Smooth muscle cell (in vitro differentiated cells): ENCODE measurements around the gene FANCC. TPM values are rescaled to one million over a fixed set of nuclear protein-coding genes. Genes with fewer than 3 reads are reported as not detected.

Experiments
- DNase-seq: peaks from one replicate; lab custom pipeline; 2025; ENCODE audit not compliant: unreplicated experiment; lab: John Stamatoyannopoulos, UW
- H2AFZ ChIP-seq: fragments of 200-600 bp; sonication (generic); 2 replicates; pipeline ENCODE4 v1.6.0; 2016; ENCODE audit warnings: antibody characterized with exemption, low read depth, mild to moderate bottlenecking
- H3F3A ChIP-seq: fragments of 200-600 bp; sonication (generic); 2 replicates; pipeline ENCODE4 v1.6.0; 2017; ENCODE audit warnings: antibody characterized with exemption, low read depth
- H3K27ac ChIP-seq: fragments of 200-600 bp; sonication (generic); 2 replicates; pipeline ENCODE4 v1.5.1; 2016; ENCODE audit warnings: low read depth, mild to moderate bottlenecking
- H3K27me3 ChIP-seq: fragments of 200-600 bp; sonication (generic); 2 replicates; pipeline ENCODE4 v1.6.1; 2016; ENCODE audit warnings: low read depth, mild to moderate bottlenecking
- H3K36me3 ChIP-seq: fragments of 200-600 bp; sonication (generic); 2 replicates; pipeline ENCODE4 v1.5.1; 2016; ENCODE audit warnings: low read depth
- H3K4me1 ChIP-seq: fragments of 200-600 bp; sonication (generic); 2 replicates; pipeline ENCODE4 v1.5.1; 2016; ENCODE audit warnings: low read depth
- H3K4me2 ChIP-seq: fragments of 200-600 bp; sonication (generic); 2 replicates; pipeline ENCODE4 v1.6.0; 2016; ENCODE audit warnings: mild to moderate bottlenecking
- H3K4me3 ChIP-seq: fragments of 200-600 bp; sonication (generic); 2 replicates; pipeline ENCODE4 v1.5.1; 2016; ENCODE audit warnings: mild to moderate bottlenecking
- H3K79me2 ChIP-seq: fragments of 200-600 bp; sonication (generic); 2 replicates; pipeline ENCODE4 v1.6.0; 2016; ENCODE audit warnings: low read depth, mild to moderate bottlenecking
- H3K9ac ChIP-seq: fragments of 200-600 bp; sonication (generic); 2 replicates; pipeline ENCODE4 v1.6.0; 2016; ENCODE audit warnings: low read depth
- H3K9me3 ChIP-seq: fragments of 200-600 bp; sonication (generic); replicated peaks from 2 replicates; pipeline ENCODE4 v1.5.1; 2016; ENCODE audit warnings: low read depth
- H4K20me1 ChIP-seq: fragments of 200-600 bp; sonication (generic); 2 replicates; pipeline ENCODE4 v1.6.0; 2016; ENCODE audit warnings: low read depth
- CTCF ChIP-seq: fragments of 200-600 bp; sonication (generic); IDR thresholded peaks from 2 replicates; pipeline ENCODE4 v1.5.1; 2017; ENCODE audit warnings: borderline replicate concordance, mild to moderate bottlenecking, antibody characterized with exemption; ENCODE audit not compliant: insufficient read depth, poor library complexity, severe bottlenecking
- WGBS: methylation state at CpG from one replicate; pipeline ENCODE4 v1.1.7; 2016; ENCODE audit warnings: low lambda C conversion rate; 5-methylcytosine and 5-hydroxymethylcytosine counted together
- polyA plus RNA-seq: library from polyadenylated mRNA; unstranded; fragments of >200 nt; fragmentation: Nextera tagmentation; extraction: Ambion mirVana; gene quantifications from 2 replicates; pipeline ENCODE4 v1.2.1, GENCODE V29; 2016
- total RNA-seq: library from RNA; depleted of rRNA; stranded (reverse); fragments of >200 nt; gene quantifications from 2 replicates; pipeline ENCODE4 v1.2.3, GENCODE V29; 2014

The FANCC gene
- total and polyA plus RNA-seq, 2 experiments from 2014 or later = 11.0 to 11.2 TPM

GRCh38 chr9:95202076-95202681, 115.3 kb downstream of the FANCC start:
- no peaks in the 10 kb centered on the region for H3K27me3 ChIP-seq
- no peaks in the 10 kb centered on the region for H3F3A ChIP-seq
- H3K4me2 ChIP-seq = peak overlapping the region; percentile 8
- no peak overlapping the region for H2AFZ ChIP-seq
- TF ChIP-seq CTCF = no peak
- peaks cover 22% of the 10 kb centered on the region for H3K4me1 ChIP-seq
- H3K36me3 ChIP-seq = no peaks in the 10 kb centered on the region
- no peak overlapping the region for H3K27ac ChIP-seq
- no peaks in the 10 kb centered on the region for H3K9me3 ChIP-seq
- no peaks in the 10 kb centered on the region for H3K79me2 ChIP-seq
- H3K4me3 ChIP-seq = no peak overlapping the region
- no peaks in the 10 kb centered on the region for H4K20me1 ChIP-seq
- no peak for DNase-seq
- WGBS = 78% methylated on average over 5 of the region's 5 CpGs
- no peak overlapping the region for H3K9ac ChIP-seq

- H3K4me1 ChIP-seq = peaks cover 22% of the 10 kb centered on the region
- H3F3A ChIP-seq = no peaks in the 10 kb centered on the region
- no peak overlapping the region for H3K9ac ChIP-seq
- H3K27ac ChIP-seq = peak overlapping the region; percentile 10
- no peaks in the 10 kb centered on the region for H3K9me3 ChIP-seq
- no peaks in the 10 kb centered on the region for H3K79me2 ChIP-seq
- no peaks in the 10 kb centered on the region for H4K20me1 ChIP-seq
- no peak for DNase-seq
- no peak overlapping the region for H3K4me3 ChIP-seq
- no peaks in the 10 kb centered on the region for H3K36me3 ChIP-seq
- no peaks in the 10 kb centered on the region for H3K27me3 ChIP-seq
- TF ChIP-seq CTCF = no peak
- 66% methylated on average over 4 of the region's 4 CpGs for WGBS
- H3K4me2 ChIP-seq = peak overlapping the region; percentile 8
- no peak overlapping the region for H2AFZ ChIP-seq
Measured at GRCh38 chr9:95201206-95201605, 116.3 kb downstream of the FANCC start.

GRCh38 chr9:95197692-95198271, 119.7 kb downstream of the FANCC start:
- Histone ChIP-seq H3F3A (no peaks in the 10 kb centered on the region), H3K4me3 (no peak overlapping the region), H3K9me3 (no peaks in the 10 kb centered on the region), H3K36me3 (no peaks in the 10 kb centered on the region), H3K27me3 (no peaks in the 10 kb centered on the region), H3K27ac (no peak overlapping the region), H3K9ac (no peak overlapping the region), H4K20me1 (no peaks in the 10 kb centered on the region), H3K4me2 (peak overlapping the region; percentile 41), H3K4me1 (peaks cover 11% of the 10 kb centered on the region), H2AFZ (no peak overlapping the region), H3K79me2 (no peaks in the 10 kb centered on the region)
- no peak for DNase-seq
- WGBS = 55% methylated on average over 3 of the region's 3 CpGs
- no peak for TF ChIP-seq CTCF

GRCh38 chr9:95193480-95193879, 124.0 kb downstream of the FANCC start:
- H3K4me3 ChIP-seq = no peak overlapping the region
- no peak overlapping the region for H2AFZ ChIP-seq
- no peaks in the 10 kb centered on the region for H3K9me3 ChIP-seq
- WGBS = 96% methylated on average over 5 of the region's 5 CpGs
- H3K36me3 ChIP-seq = no peaks in the 10 kb centered on the region
- no peak overlapping the region for H3K27ac ChIP-seq
- TF ChIP-seq CTCF = no peak
- no peaks in the 10 kb centered on the region for H3K79me2 ChIP-seq
- H4K20me1 ChIP-seq = no peaks in the 10 kb centered on the region
- H3K27me3 ChIP-seq = no peaks in the 10 kb centered on the region
- no peak overlapping the region for H3K9ac ChIP-seq
- H3K4me1 ChIP-seq = peaks cover 7% of the 10 kb centered on the region
- no peak overlapping the region for H3K4me2 ChIP-seq
- no peak for DNase-seq
- peaks cover 15% of the 10 kb centered on the region for H3F3A ChIP-seq
